GM18519 (cell line): Measurements from ENCODE around the gene ARHGAP8.

Source experiments
- ATAC-seq: cut with Tn5 transposase; IDR thresholded peaks from one replicate; pipeline ENCODE4 v1.9.1; 2021; ENCODE audit warnings: mild to moderate bottlenecking, moderate library complexity; ENCODE audit not compliant: unreplicated experiment, low FRiP score

Gene ARHGAP8

DNA sequence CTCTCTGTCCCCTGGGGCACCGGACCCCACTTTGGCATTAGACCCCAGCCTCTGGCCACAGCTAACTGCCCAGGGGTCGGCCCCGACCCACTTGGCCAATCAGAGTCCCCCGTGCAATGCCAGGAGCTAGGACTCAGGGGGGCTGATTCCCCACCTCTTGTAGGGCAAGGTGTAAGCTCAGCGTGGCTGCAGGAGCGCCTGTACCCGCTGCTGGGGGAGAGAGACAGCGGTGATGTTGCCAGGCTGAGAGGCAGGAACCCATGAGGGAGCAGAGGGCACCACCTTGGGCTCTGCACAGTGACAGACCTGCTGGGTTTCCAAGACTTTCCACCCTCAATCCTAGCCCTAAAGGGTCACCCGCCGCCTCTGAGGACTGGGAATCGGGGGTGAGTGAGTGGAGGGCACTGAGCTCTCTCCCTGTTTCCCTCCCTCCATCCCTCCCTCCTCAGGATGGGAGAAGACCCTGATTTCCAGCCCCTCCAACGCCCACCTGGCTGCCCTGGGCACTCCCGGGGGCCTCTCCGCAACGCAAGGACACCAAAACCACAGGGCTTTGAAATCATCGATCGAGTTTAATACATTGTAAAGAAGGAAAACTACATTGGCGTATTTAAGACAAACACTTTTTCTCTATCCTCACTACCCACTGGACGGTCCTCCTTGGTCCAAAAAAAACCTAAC is 128.4 kb downstream of the ARHGAP8 start:
- no peak for ATAC-seq

DNA sequence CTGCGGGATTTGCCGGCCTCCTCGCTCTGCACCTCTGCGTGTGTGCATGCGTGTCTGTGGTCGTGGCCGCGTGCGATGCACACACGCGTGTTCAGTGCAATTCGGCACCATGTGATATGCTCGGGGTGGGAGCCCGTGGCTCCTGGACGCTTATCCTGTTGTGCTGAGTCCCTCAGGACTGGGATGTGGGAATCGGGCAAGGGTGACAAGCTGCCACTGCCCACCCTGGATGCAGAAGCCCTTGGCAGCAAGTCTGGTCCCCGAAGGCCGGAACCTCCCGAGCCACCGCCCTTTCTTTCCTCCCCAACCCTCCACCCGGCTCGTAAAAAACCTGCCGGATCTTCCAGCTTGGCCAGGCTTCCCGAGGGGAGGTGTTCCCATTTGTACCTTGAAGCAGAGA is 129.2 kb downstream of the ARHGAP8 start:
- no peak for ATAC-seq

DNA sequence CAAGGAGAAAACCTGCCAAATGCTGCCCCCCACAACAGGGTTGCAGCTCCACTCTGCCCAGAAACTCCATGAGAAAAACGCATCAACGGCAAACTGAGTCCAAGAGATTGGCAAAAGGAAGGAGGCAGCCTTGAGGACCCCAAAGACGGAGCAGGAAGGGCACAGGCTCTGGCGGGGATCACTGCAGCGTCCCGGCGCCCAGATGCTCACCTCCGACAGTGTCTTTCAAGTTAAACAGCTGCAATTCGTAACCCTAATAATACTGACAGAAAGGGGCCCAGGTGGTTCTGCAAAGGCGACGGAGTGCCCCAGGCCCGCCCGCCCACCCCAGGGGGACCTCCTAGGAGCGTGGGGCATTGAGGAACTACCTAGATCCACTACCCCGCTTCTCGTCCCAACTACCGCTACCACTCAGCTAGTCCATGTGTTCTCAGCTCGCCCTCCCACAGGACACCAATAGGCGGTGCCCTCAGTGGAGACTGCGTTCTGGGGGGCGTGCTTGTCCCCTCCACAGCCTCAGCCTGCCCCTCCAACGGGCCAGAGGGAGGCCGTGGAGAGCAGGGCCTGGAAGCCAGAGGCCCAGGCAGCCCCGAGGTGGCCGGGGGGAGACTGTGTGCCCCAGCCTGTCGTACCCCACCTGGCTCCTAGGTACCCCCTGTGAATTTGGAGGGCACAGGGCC is 130.0 kb downstream of the ARHGAP8 start:
- ATAC-seq = no peak

DNA sequence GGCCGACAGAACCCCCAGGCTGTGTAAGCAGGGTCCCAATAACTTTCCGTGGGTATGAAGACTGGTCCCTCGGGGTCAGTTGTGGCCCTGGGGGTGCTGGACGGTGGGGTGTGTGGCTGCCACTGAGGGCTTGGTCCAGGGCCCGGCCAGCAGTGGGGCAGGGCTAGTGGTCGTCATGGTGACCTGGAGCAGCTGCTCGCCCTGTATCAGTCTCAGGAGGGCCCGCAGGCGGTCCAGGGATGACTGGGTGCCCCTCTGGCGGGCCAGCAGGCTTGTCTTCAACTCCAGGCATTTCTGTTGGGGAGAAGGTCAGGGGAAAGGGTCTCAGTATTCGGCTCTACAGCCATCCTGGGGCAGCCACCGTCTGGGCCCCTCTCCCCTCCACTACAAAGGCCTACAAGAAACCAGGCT is 130.6 kb downstream of the ARHGAP8 start:
- no peak for ATAC-seq

DNA sequence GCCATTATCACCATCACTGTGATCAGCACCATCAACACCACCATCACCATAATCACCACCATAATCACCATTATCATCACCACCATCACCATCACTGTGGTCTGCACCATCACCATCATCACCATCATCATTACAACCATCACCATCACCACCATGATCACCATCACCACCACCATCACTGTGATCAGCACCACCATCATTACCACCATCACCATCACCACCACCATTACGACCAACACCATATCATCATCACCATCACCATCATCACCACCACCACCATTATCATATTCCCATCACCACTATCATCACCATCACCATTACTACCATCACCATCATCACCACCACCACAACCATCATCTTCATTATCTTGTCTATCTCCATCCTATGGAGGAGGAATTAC is 132.2 kb downstream of the ARHGAP8 start:
- no peak for ATAC-seq

DNA sequence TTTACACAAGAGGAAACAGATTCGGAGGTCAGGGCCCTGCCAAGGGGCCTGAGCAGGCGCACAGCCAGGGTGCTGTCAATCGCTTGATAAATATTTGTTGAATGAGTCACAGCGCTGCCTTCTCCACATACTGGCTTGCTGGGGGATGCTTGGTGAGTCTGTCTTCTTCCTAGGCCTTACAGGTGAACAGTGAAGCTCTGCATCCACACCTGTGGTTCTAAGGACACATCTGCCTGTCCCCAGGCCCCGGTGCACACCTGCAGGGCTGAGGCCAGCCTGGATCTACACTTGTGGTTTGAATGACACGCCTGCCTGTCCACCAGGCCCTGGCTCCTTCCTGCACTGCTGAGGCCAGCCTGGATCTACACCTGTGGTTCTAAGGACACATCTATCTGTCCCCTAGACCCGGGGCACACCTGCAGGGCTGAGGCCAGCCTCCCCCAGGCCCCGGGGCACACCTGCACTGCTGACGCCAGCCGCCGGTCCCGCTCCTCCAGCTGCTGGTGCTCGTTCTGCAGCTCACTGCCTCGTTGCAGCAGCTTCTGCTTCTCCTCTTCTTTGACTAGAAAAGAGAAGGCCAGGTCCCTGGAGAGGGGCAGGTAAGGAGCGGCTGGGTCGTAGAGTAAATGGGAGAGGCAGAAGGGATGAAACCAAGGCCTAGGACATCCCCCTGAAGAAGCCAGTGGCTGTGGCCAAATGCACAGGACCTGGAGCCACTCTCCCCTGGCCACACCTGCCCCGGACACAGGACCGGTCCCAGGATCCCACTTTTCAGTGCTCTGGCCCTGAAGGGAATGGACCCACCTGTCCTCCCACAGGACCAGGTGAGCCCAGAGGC is 132.8 kb downstream of the ARHGAP8 start:
- ATAC-seq = no peak

DNA sequence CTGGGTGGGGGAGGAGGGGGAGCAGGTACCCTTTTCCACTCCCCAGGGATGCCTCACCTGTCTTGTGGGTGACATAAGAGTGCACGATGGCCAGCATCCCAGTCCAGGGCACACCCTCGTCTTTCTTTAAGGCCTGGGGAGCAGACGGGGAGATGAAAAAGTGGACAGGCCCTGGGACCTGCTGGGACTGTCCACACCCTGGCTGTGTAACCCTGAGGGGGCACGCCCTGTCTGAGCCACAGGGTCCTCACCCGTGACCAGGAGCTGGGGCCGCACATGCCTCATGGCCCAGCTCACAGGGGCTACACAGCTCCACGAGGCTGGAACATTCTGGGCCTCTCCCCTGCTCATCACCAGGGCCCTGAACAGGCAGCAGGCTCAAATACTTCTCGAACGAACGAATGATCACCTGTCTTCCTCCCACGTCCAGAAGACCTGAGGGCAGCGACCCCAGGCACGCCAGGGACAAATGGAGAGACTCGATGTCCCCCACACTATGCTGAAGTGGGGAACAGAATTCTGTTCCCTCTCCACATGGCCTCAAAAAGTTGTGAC is 133.5 kb downstream of the ARHGAP8 start:
- no peak for ATAC-seq

DNA sequence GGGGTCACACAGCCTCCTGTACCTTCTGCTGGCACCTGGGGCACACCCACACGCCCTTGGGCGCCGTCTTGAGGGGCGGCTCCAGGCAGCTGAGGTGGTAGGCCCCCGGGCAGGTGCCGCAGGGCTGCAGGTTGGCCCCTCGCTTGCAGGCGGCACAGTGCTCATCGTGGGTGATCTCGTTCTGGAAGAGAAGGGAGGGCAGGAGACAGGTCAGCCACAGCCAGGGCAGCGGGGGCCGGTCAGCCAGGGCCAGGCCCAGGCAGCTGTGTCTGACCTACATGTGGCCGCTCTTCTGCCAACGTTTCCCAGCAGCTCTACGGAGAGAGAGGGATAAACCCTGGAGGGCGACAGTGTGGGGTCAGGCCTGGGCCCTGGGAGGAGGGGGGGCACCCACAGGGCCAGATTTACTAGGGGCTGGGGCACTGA is 135.6 kb downstream of the ARHGAP8 start:
- no peak for ATAC-seq

DNA sequence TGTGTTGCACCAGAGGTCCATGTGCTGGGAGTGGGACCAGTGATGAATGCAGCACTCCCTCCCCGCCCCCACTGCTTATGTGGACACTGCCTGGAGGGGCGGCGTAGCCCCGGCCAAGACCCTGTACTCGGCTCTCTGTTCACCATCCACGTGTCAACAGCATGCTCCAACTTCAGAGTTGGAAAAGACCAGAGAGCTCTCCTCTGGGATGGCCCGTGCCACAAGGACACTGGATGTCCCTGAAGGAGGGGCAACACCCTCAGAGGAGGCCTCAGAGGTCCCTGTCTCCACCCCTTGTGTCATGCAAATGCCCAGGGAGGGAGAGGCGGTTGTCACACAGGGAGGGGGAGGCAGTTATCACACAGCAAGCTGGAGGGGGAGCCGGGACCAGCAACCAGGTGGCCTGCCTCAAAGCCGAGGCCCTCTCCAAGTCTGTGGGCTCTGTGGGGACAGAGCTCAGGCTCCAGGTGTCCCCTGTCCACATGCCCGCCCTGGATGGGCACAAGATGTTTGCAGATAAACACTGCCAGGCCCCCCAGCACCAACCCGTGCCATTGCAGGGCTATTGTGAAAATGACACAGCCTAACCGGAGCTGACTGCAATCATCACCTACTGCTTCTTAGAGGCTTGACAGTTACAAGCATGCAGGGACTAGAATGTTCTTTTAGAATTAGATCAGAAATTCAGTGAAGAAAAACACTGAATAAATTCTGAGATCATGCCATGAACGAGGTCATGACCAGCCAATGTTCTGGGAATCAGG is 136.3 kb downstream of the ARHGAP8 start:
- no peak for ATAC-seq

DNA sequence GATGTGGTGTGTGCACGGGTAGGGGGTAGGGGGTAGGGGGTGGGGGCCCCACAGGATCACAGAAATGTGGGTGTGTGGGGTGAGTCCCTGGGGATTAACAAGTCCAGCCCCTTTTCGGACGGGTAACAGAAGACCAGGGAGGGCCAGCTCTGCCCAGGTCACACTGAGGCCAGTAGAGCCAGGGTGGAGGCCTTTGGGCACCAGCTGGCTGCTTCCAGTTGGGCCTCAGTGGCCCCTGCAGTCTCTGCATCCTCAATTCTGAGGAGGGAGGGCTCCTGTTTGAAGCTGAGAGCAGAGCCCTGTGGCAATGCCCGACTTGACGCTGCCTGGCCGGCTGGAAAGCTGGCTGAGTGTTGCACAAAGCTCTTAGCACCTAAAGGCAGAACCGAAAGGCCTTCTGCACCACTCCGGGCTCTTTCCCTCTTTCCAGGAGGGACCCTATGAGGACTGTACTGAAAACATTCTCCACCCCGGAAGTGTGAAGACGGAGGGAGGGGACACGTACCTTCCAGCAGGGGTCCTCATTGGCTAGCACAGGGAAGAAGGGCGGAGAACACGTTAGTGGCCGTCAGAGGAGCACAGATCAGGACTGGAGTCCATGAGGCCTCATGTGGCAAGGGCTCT is 137.0 kb downstream of the ARHGAP8 start:
- no peak for ATAC-seq

DNA sequence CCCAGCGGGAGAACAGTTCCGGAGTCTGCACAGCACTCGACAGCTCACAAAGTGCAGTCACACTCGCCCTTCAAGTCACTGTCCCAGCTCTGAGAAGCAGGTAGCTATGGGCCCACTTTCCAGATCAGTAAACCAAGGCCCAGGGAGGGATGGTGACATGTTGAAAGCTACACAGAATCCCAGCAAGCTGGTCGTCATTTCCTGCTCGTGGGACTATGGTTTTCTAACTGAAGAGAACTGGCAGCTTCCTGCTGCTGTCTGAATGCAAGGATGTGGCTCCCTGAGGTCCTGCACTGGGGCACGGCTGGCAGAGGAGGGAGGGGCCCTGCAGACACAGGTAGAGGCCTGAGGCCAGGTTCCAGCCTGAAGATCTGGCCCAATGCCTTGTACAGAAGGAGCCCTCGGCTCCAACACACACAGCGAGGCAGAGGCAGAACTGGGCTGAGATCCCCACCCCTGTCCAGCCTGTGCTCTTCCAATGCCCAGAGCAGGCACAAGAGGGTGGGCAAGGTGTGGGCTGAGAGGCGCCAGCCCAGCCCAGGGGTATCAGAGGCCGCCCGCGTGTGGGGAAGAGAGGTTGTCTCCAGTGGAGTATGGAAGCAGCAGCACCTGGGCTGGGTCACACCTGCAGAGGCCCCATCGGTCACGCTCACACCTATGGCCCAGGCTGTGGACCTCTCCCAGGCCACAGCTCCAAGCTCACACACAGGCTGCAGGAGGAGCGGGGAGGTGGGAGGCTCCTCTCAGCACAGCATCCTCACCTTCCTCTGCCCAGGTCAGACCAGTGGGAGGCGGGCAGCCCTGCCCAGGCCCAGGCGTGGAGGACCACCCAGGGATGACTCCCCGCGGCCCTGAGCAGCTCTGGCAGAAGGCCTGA is 138.3 kb downstream of the ARHGAP8 start:
- ATAC-seq = no peak

DNA sequence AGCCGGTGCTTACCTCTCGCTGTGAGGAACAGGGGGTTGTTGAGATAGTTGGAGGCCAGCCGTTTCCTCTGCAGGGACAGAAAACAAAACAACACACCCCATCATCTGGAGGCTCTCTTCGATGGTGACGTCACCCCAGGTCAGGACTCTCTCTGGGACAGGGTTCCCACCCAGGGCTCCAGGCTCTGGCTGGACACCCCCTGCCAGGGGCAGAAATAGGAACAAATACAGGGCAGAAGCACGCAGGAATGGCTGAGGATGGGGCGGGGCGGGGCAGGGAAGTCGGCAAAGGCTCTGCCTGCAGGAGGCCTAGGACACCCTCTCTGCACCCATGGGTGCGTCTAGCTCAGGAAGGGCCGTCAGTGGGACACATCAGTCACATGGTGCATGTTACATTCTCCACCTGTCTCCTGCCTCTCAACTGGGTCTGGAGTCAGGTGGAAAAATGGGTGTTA is 138.9 kb downstream of the ARHGAP8 start:
- ATAC-seq = no peak

DNA sequence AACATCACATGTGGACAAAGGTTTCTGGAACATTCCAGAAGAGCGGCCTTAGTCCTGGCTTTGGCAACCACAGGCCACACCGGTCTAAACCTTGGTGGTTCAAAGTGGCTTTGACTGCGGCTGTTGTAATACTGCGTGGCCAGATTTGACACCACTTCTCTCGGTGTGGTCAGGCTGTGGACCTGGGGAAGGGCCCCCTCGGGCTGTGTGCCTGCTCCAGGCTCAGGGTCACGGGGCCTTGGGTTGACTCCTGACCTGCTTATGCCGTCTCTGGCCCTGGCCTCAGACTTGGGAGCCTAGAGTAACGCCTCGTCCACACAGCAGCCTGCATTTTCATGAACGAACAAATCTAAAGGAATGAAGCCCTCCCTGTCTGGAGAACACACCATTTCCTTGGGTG is 139.4 kb downstream of the ARHGAP8 start:
- ATAC-seq = no peak

DNA sequence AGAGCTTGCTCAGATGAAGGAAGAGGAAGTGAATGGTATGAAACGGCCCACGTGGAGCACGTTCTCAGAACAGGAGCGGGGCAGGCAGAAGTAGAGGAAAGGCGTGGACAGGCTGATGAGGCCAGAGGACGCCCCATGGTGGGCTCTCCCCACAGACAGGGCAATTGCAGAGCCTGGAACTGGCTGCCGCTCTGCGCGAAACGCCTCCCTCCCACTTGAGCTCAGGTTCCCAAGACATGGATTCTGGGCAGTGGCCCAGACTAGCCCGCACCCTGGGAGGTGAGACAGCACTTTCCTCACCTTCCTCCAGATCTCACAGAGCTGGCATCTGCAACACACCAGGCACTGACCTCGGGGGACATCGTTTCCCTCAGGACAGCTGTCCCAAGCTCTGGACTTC is 139.9 kb downstream of the ARHGAP8 start:
- ATAC-seq = no peak

DNA sequence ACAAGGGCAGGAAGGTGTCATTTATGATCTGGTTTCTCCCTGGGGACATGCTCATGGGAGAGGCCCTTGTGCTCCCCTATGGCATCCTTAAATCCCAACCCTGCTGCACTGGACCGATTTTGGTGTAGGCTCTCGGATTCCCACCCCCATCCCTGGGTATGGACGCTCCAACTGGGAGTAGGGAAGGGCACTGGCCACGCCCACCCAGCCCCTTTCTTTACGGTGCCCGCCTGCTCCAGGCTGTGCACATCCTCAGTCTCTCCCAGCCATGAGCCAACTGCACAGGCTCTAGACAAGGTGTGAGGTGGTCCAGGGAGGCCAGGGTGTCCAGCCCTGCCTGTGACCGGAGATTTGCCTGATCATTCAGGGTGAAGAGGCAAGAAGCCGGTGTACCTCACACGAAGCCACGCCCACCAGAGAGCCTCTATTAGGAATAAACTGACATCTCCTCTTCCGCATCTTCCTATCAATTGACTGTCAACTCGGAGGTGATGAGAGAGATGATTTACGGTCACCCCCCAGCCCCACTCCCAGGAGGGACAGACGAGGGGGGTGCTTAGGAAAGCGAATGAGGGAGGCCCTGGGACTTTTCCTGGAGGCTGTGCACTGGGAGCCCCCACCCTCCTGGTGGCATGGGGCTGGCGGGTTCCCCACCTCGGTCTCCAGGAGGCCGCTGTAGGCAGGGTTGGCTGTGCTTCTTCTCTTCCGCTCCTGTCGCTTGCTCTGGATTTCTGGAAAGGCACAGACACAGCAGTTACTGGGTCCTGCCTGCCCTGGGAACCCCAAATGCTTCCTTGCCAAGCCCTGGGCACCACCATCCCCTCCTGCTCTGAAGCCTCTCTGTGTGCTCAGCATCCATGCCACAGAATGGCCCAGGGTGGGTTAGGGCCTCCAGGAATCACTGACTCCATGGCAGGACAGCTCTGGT is 140.7 kb downstream of the ARHGAP8 start:
- ATAC-seq = no peak

DNA sequence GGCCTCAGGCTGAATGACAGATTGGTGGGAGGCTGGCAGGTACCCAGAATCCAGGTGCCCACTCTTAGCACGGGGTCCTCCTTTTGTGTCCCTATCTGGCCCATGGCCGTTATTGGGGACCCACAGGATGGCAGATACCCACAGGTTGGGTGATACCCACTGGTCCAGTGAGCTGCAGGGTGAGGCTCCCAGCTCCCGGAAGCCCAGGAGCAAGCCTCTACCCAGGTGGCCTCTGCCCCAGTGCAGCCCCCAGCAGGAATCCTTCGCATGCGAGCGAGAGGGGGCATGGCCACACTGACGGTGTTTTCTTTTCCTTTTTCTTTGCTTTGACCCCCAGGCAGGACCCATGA is 141.3 kb downstream of the ARHGAP8 start:
- no peak for ATAC-seq

DNA sequence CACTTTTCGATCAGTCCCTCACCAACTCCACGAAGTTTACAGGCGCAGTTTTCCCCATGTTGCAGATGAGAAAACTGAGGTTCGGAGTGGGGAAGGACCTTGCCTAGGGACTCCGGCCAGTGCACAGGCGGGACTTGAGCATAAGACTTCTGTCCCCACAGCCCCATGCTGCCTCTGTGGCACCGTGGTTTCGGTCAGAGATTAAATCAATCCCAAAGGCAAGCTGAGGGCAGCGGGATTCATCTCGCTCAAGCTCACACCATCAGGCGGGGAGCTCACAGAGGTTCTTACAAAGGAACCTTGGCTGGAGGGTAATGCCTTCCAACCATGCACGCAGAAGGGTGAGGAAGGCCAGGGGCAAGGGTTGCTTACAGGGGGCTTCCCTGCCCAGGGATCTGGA is 141.9 kb downstream of the ARHGAP8 start:
- ATAC-seq = no peak

DNA sequence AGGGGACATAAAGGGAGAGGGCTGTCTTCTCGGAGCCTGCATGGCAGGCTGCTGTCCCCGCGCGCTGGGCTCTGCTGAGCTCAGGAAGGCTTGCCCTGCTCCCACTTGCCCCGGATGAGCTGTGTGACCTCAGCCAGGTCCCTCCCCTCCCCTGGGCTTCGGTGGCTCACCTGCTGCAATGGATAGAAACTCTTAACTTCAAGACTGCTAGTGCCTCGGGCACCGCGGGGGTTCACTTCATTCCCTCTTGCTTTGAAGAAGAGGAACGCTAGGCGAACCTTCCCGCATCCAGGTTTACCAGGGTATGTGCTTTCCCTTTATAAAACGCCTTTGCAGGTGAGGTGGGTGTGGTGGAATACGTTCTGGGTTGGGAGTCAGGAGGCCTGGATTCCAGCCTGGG is 142.4 kb downstream of the ARHGAP8 start:
- ATAC-seq = no peak
